NK-92 (cell line): Measurements from ENCODE around the gene SELENON.

ENCODE experiments used
- DNase-seq: peaks from one replicate; lab custom pipeline; 2025; ENCODE audit not compliant: unreplicated experiment; lab: John Stamatoyannopoulos, UW

SELENON gene, protein sequence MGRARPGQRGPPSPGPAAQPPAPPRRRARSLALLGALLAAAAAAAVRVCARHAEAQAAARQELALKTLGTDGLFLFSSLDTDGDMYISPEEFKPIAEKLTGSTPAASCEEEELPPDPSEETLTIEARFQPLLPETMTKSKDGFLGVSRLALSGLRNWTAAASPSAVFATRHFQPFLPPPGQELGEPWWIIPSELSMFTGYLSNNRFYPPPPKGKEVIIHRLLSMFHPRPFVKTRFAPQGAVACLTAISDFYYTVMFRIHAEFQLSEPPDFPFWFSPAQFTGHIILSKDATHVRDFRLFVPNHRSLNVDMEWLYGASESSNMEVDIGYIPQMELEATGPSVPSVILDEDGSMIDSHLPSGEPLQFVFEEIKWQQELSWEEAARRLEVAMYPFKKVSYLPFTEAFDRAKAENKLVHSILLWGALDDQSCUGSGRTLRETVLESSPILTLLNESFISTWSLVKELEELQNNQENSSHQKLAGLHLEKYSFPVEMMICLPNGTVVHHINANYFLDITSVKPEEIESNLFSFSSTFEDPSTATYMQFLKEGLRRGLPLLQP

GRCh38 chr1:25799935-25800702 lies at the start of gene SELENON:
TSS of gene SELENON (plus strand) at chr1:25800193. CDS start at chr1:25800231, 38 bp downstream.
- DNase-seq = no peak

- no peak for DNase-seq
These were observed 48.9 kb upstream of the SELENON start for GRCh38 chr1:25750923-25751605.

- no peak for DNase-seq
These were observed 45.4 kb upstream of the SELENON start for GRCh38 chr1:25754470-25755181.

- DNase-seq = no peak
These were observed 44.4 kb upstream of the SELENON start for GRCh38 chr1:25755475-25756125.

DNA sequence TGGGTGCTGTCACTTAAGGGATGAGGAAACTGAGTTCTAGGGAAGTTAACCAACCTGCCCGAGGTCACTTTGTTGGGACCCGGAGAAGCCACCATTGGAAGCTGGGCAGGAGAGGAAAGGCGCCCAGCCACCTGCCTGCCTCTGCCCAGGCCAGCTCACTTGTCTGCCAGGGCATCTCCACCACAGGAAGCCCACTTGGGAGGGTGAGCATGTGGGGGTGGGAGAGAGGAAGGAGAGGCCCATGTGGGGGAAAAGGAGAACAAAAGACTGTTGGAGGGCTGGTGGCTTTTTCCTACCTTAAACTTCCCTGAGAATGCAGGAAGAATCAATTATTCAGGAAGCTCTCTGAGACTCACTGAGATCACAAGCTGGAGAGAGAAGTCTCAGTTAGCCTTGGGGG lies 43.8 kb upstream of the SELENON start:
- no peak for DNase-seq

- no peak for DNase-seq
These were observed 42.7 kb upstream of the SELENON start for GRCh38 chr1:25757151-25757845.

- no peak for DNase-seq
These were observed 42.2 kb upstream of the SELENON start for GRCh38 chr1:25757846-25758185.

DNA sequence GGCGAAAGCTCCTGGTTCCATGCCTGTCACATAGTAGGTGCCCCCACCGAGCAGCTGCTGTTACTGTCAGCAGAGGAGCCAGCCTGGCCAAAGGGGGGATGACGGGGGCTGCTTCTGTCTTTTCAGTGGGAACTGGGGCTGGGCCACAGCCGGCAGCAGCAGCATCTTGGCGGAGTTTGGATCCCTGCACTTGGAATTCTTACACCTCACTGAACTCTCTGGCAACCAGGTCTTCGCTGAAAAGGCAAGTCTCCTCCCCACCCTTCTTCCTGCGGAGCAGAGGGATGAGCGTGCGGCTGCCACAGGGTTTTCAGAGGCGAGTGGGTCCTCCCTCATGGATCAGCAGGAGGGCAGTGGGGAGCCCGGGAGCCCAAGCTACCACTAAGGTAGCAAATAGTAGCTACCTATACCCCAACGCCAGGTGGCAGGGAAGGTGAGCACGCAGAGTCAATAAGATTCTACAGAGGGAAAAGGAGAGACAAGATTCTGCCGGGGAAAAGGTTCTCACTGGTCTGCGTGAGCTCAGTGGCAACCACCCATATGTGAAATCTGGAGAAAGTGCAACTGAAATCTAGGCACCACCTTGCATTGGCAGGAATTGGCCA lies 41.4 kb upstream of the SELENON start:
- no peak for DNase-seq

DNA sequence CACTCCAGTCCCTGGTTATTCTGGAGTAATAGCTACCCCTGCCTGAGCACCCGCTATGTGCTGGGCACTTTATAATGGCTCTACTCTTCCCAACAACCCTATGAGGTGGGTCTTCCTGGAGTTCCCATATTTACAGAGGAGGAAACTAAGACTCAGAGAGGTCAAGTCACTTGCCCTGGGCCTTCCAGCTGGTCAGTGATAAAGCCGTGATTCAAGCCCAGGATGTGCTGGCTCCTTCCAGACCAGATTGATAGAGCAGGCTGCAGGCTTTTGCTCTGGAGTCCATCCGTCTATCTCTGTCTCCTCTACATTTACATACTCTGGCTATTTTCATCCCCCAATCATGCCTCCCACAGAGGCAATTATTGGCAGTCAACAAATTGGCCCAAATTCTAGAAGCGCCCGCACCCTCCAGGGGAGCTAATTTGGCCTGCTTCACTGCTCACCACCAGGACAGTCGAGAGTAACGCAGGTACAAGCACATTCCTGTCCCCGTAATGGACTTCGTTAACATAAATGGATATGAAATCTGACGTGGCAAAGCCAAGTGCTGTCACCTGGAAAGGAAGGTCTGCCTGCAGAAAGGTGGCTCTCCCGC lies 39.8 kb upstream of the SELENON start:
- DNase-seq = no peak

DNA sequence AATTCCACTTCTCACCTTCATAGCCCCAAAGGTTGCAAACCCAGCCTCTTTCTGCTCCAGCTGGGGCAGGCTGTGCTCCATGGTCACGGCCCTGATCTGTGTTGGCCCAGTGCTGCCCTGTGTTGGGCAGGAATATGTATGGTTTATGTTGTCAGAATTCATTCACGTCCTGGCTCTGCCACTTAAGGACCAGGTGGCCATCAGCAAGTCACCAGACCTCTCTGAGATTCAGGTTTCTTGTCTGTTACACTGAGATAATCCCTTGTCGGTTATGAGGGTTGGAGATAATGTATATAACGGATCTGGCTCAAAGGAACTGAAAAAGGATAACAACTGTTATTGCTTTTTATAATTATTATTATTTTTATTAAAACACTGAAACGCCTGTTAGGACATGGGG lies 39.1 kb upstream of the SELENON start:
- DNase-seq = no peak

- DNase-seq = no peak
These were observed 36.5 kb upstream of the SELENON start for GRCh38 chr1:25763493-25763892.

DNA sequence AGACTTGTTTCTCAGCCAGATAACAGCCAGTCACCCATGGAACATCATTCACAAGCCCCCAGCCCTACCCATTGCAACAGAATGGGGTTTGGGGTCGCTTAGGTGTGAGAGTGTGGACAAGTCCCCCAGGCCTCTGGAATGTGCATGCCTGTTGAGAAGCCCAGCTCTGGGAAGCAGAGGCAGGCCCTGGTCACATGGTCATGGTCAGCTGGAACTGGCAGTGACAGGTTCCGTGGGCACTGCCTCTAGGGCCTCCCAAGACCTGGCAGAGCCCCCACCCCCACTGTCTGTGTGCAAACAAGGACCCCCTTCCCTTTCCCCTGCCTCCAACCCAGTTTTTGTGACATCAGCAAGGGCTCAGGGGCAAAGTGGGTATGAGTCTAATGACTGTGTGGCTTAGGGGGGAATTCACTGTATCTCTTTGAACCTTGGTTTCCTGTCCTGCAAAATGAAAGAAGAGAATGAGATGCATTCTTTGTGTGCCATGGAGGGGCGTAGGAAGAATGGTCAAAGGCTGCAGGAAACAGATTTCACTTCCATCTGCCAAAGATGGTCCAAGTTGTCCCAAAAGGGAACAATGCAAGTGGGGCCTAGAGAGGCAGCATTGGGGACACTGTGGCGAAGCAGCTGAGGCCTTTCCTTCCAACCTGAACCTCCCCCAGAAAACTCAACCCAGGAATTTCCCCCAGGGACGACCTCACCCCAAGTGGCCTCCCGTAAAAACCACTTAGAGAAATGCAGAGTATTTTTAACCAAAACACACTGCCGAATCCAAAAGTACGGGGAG lies 34.7 kb upstream of the SELENON start:
- no peak for DNase-seq

GRCh38 chr1:25765923-25766589 lies 33.9 kb upstream of the SELENON start:
- DNase-seq = no peak

- DNase-seq = no peak
These were observed 33.1 kb upstream of the SELENON start for GRCh38 chr1:25766721-25767436.

- DNase-seq = no peak
These were observed 32.6 kb upstream of the SELENON start for GRCh38 chr1:25767437-25767770.

- no peak for DNase-seq
These were observed 31.0 kb upstream of the SELENON start for GRCh38 chr1:25768999-25769398.
